CD4-positive, alpha-beta T cell treated with Interleukin-15 for 1 hour (primary cell): Measurements from ENCODE around the gene GRID1.

Experiments
- DNase-seq: peaks from one replicate; pipeline ENCODE4 v3.0.0-alpha.2; 2020

GRID1 gene

DNA sequence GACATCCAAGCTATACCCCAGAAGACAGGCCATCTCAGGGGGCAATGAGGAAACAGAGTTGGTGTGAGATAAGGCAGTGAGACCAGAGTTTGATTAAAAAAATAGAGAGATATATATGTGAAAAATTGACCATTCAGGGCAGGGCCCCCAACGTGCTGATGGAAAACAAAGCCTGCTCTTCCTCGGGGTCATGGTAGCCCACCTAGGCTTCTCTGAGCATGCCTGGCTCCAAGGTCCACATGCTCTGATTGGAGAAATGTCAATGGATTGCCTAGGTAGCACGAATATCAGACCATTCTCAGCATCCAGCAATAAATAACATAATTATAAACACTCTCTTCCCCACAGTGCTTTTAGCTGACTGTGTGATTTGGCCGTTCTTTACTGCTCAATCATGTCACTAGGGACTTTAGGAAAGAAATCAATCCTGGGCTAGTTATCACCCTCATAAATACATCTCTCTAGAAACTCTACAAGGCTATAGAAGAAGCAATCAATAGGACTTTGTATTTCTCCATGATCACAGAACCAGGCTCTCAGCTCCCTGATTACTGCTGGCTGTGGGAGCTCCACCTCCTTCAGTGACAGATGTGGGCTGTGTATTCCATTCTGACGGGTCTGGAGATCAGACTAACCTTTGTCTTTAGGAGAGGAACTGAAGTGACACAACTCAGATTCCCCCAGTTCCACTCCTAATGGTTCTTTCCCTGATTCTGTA, 766.4 kb downstream of the GRID1 start:
- no peak for DNase-seq

DNA sequence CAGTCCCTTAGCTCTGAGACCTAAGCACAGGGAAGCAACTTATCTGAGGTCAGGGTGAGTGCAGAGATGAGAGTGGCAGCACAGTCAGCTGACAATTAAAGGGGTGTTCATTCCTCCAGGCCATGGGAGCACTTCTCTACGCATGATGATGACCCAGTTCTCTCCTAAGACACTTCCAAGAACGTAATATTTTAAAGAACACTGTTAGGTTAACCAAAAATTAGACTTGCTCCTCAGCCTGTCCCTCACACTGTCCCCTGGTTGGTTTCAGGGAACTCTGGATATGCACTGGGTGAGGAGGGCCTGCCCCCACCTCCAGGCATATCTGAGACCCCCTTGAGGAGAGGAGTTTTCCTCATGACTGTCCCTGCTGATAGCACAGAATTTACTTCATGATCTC, 767.5 kb downstream of the GRID1 start:
- no peak for DNase-seq

DNA sequence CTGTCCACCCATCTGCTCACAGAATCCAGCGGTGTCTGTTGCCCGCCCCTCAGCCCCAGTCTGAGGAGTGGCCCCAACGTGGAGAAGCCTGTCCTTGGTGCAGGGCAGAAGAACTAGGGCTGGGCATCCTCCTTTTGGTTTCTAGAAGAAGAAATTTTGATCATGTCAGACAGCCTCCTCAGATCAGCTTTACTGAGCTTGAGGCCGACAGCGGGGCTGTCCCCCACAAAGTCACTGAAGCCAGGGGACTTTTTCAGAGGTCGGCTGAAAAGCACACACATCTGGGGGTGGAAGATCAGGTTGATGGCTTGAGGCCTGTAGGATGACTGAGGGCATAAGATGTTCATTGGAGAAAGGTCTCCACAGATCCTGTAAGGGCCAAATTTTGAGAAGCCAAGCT, 767.9 kb downstream of the GRID1 start:
- DNase-seq = no peak

DNA sequence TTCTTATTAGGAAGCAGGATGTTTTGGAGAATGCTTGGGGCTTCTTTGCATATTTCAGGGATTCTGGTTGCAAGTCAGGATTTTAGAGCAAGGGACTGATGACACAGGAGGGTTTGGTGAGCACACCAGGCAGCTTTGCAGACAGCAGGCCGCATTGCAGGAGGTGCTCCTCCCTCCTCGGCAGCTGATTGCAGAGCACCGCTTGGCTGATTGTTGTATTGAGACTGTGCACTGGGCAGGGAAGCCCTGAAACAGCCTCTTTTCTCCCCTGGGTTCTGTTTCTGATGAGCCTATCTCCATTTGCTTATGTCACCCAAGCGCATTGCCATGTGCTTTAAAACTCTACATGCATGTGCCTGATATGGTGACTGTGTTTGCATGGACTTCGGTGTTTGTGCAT, 769.6 kb downstream of the GRID1 start:
- no peak for DNase-seq

DNA sequence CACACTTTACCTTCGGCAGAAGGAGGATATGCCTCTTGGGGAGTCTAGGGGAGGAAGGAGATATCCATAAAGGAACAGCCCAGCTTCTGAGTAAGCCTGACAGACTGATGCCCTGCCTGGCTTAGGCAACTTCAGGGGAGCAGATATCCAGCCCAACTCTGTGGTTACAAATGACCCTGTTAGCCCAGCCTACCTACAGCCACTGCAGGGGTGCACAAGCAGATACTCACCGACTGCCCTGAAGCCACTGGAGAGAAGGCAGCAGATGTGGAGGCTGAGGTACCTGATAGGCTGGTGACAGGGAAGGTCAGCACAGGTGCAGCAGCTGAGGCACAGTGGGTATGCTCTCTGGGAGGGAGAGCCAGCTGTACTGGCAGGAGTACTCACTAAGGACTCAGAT, 770.2 kb downstream of the GRID1 start:
- DNase-seq = no peak

DNA sequence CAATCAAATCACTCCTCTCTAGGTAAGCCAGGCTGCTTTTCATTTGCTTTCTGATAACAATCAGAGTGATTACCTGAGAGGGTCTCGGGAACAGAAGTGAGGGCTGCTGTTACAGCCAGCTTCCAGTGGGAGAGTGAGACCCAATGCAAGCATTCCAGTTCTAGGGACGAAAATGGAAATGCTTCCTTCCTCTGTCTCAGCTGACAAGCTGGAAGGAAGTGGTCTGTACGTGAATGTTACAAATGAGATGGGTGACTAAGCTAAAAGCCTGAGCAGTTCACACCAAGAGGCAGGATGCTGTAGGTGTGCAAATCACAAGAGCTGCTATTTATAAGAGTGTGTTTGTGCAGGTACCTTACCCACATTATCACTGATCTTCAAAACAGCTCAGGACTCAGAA, 772.4 kb downstream of the GRID1 start:
- DNase-seq = no peak

DNA sequence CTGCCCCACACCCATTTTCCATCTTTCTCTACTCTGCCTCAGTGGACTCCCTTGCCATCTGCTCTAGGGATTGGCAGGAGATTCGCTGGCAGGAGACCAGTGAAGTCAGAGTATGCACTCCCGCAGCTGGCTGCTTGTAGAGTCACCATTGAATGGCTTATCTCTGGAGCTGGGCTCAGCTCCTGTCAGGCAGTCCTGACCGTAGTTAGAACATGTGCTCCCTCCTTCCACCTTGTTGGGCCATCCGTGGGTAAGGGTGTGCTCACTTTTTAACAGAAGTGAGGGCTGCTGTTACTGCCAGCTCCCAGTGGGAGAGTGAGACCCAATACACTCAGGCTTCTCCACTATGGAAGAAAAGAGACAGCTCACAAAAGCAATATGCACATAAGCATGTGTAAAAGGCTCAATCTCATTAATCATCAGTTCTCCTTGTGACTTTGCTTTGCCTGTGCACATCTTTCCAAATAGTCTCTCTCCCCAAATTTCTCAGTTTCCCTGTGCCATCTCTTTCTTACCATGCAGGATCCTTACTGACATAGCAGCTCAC, 773.3 kb downstream of the GRID1 start:
- no peak for DNase-seq

DNA sequence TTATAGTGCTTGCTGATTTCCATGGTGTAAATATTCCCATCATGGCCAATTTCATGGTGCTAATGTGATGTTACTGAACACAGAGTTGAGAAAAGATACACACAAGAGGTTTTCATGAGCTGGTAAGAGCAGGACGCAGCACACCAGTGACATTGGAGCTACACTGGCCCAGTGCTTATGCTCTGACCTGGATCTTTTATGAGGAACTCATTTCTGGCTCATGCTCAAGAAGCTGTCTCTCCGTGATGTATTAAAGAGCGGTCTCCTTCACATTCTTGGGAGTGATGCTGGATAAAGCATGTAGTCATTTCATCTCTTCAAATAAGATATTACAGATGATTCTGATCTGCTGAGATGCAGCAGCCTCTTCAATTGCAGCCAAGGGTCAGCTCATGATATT, 785.2 kb downstream of the GRID1 start:
- no peak for DNase-seq

DNA sequence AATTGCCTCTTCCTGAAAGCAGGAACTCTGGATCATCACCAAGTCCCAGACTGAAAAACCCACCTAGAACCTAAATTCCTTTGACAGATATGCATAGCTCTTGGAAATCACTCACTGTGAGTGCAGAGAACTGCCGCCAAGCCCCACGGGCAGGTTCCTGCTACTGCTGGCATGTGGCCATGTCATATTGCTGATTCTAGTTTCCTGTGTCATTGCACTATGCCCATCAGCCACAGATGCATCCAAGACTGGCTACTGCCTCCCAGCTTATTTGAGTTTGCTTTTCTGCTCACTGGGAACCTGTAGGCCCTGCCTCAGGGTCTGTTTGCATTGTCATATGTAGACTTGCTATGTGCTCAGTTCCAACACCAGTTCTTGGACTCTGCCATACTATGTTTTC, 786.0 kb downstream of the GRID1 start:
- no peak for DNase-seq

DNA sequence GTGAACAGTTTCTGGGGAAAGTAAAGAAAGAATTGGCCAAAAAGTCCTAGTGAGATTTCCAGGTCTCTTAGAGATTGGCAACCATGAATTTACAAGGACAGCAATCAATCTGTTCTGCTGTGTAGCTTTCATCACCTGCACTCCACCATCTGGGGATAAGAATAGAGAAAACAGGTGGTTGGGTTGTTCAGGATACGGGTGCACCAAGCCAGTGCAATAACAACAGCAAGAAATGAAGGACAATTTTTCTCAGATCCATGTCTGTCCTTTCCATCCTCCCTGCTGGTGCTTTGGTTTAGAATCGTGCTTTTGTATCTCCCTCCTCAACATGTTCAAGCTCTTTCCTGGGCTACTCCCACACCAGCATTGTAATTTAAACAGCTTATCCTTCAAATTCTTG, 787.7 kb downstream of the GRID1 start:
- DNase-seq = no peak

DNA sequence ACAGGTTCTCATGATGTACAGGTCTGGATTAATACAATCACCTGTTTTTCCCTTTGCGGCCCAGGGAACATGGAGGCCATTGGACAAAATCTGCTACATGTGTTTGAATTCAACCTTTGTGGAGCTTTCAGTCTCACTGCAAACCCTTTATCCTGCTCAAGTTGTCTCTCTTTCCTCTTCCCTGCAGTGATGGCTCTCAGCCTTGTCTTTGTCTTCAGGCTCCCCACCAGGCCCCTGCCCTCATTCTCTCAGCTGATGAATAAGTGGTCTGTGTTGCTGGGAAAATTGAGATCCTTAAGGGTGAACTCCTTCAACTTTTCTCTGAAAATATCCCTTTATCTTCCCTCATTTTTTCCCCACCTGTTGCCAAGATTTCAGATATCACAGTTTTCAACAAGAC, 791.2 kb downstream of the GRID1 start:
- DNase-seq = no peak

DNA sequence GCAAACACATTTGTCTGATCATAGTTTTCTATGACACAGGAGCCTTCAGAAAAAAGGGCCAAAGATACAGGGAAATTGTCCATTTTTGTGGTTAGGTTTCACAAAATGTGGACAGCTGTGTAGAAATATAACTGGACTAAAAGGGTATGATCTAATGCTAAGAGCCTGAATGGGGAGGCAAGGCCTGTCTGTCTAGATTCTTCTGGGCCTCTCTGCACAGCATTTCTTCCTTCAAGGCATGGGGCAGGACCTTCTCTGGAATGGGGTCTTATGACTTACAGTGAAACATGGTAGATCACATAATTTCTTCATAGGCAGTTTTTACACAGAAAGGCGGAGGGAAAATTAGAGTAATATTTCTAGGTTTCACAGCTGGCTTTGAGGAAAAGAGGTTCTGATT, 795.7 kb downstream of the GRID1 start:
- DNase-seq = no peak

DNA sequence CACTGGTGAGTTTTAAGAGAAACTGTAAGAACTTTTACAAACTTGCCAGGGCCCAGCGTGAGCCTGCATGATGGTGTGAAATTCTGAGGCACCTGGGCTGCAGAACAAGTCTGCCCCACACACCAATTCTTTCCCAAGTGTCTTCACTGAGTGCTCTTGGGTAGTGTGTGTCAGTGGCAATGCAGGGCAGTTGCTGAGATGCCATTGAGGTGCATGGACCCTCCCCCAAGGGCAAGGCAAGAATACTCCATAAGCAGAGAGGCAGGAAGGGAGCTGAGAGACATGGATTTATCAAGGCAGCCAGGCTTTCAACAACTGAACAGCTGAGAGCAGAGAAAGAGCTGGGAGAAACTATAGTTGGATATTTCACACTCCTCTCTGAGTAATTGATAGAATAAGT, 801.2 kb downstream of the GRID1 start:
- no peak for DNase-seq

DNA sequence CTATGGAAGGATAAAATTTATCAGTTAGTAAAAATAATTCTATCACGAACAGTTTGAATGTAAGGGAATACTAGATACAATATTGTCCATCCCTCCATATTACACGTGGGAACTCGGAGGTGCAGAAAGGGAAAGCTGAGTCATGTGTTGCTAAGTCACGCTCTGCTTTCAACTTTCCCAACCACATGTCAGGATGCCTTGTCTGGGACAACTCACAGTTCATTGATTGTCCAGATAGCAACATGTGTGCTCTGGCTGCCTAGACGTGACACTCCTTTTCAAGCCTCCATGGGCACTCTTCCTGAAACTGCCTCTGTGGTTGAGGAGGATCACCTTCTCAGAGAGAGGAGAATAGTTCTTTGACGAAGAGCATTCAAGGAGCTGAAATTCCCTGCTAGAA, 808.1 kb downstream of the GRID1 start:
- DNase-seq = no peak

DNA sequence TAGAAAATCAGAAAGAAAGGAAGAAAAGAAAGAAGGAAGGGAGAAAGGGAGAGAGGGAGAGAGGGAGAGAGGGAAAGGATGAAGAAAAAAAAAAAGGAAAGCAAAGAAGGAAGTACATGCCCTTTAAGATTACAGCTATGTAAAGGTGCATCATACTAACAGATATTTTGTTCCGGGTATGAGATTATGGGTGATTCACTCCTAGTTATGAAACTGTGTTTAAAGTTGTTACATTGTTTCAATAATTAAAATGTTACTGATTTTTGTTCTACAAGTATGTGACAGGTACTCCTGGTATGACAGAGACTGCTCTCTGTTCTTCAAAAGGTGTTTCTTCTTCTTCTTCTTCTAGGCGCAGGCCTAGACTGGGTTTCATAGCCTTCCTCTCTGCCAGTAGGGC, 808.9 kb downstream of the GRID1 start:
- no peak for DNase-seq

DNA sequence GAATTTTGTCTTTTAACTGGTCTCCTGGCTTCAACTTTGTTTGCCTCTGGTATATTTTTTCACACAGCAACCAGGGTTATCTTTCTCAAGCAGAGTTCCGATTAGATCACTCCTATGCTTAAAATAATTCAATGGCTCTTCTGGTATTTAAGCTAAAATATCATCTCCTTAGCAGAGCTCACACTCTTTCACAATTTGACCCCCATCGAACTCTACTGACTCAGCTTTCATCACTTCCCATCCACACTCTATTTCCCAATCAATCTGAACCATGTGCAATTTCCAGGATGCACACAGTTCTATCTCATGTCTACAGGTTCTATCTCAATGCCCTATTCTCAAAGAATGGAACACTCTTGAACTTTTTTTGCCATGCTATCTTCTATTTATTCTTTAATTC, 809.5 kb downstream of the GRID1 start:
- no peak for DNase-seq
